ENCODE measurements around the gene ARMC10.
"Not testable (repeated sequence)": the region's sequence is repeated elsewhere in the genome, so short reads cannot be mapped to it uniquely, and the experiment has no call there.

ARMC10 gene

DNA sequence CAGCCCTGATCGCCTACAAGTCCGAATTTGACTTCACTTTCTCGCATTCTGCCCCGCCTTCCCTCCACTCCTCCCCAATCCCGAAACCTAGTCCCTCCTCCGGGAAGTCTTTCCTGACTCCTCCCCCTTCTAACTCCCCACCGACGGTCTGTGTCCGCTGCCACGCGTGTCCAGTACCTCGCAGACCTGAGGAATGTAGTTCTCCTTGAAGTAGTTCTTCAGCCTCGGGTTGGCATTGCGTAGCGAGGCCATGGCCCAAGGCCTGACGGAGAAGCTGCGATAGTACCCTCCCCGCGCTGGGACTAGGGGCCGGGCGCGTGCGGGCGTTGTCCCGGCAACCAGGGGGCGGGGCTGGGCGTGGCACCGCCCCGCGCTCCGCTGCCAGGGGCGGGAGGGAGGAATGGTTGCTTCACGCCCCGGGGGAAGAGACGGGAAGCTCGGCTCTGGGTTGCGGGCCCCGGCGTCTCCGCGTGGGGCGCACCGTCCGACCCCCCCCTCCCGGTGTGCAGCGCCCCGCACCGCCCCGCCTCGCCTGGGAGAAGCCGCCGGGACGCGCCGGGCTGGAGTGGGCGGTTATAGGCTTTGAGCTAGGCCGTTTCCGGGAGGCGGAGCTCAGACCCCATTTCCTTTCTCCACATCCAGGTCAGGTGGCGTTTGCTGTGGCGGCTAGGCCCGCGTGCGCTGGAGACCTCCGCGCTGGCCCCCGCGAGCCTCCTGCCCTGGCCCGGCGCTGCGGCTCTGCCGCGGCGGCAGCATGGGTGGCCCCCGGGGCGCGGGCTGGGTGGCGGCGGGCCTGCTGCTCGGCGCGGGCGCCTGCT, at the start of gene ARMC10, which contains the start of gene FBXL13:
ARMC10 (plus strand) TSS at position 622 of the 818 bp plus-strand sequence; CDS start at position 755, 133 bp downstream.
FBXL13 (minus strand) TSS at position 278 of the 818 bp plus-strand sequence.
- peaks cover 16% of the 10 kb centered on the region in 2 donors for H3K4me1 ChIP-seq (ENCODE audit: control insufficient read depth in 1 of 2, insufficient read depth in 2 of 2, low read length in 2 of 2)
- no peaks in the 10 kb centered on the region for H3K9me3 ChIP-seq (ENCODE audit: control insufficient read depth in 1 of 2, low read length in 2 of 2)
- peak within 1 kb of the TSS; percentile 97 to 99 for H3K4me3 ChIP-seq (ENCODE audit: low read depth in 1 of 2, low read length in 2 of 2)
- H3K36me3 ChIP-seq (ENCODE audit: control insufficient read depth in 1 of 2, insufficient read depth in 2 of 2, low read length in 2 of 2): no peaks in the 10 kb centered on the region
- H3K9ac ChIP-seq (ENCODE audit: low read depth in 1 of 2, low read length in 2 of 2): peak within 1 kb of the TSS; percentile 81 to 92
- peak within 1 kb of the TSS; percentile 90 for H3K27ac ChIP-seq (ENCODE audit: low read depth, low read length)
- no peaks in the 10 kb centered on the region for H3K27me3 ChIP-seq (ENCODE audit: control insufficient read depth in 1 of 2, insufficient read depth in 2 of 2, low read length in 2 of 2)

DNA sequence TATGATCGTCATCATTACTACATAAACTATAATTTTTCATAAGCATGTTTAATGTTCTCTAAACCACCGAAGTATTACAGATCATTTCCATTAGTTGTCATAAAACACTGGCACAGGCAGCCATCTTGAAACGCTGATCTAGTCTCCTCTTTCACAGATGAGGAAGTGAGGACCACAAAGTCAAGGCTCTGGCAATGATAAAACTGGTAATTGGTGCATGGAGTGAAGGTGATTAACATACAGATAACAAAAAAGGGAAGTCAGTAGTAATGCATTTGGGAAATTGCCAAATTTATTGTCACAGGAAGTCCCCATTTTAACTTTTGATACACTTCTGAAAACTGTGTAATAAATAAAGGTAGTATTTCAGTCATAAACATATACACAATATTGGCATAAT, 49.6 kb upstream of the ARMC10 start:
- H3K27ac ChIP-seq (ENCODE audit: low read depth, low read length): no peak overlapping the region
- H3K9ac ChIP-seq (ENCODE audit: low read depth in 1 of 2, low read length in 2 of 2): no peak overlapping the region
- no peaks in the 10 kb centered on the region for H3K36me3 ChIP-seq (ENCODE audit: control insufficient read depth in 1 of 2, insufficient read depth in 2 of 2, low read length in 2 of 2)
- H3K4me1 ChIP-seq (ENCODE audit: control insufficient read depth in 1 of 2, insufficient read depth in 2 of 2, low read length in 2 of 2): no peaks in the 10 kb centered on the region
- no peaks in the 10 kb centered on the region for H3K9me3 ChIP-seq (ENCODE audit: control insufficient read depth in 1 of 2, low read length in 2 of 2)
- no peak overlapping the region for H3K4me3 ChIP-seq (ENCODE audit: low read depth in 1 of 2, low read length in 2 of 2)
- no peaks in the 10 kb centered on the region for H3K27me3 ChIP-seq (ENCODE audit: control insufficient read depth in 1 of 2, insufficient read depth in 2 of 2, low read length in 2 of 2)

DNA sequence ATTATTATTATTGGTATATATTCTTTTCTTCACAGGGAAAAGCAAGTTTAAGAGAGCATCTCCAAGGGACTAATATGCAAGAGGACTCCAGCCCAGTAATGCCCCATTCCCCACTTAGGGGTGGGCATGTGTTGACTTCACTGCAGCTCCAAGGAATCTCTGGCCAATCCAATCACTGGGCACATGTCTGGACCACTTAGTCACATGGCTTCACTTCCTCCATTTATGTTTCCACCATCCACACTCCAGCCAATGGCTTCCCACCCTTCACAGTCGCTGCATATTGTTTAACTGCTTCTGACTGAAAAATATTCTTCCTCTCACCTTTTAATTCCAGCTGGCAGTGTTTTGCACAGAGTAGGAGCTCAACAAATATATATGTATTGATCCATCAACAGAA, 43.9 kb upstream of the ARMC10 start:
- Histone ChIP-seq H3K27me3 (ENCODE audit: control insufficient read depth in 1 of 2, insufficient read depth in 2 of 2, low read length in 2 of 2) (no peaks in the 10 kb centered on the region), H3K27ac (ENCODE audit: low read depth, low read length) (no peak overlapping the region), H3K36me3 (ENCODE audit: control insufficient read depth in 1 of 2, insufficient read depth in 2 of 2, low read length in 2 of 2) (no peaks in the 10 kb centered on the region), H3K4me3 (ENCODE audit: low read depth in 1 of 2, low read length in 2 of 2) (no peak overlapping the region), H3K9ac (ENCODE audit: low read depth in 1 of 2, low read length in 2 of 2) (no peak overlapping the region), H3K4me1 (ENCODE audit: control insufficient read depth in 1 of 2, insufficient read depth in 2 of 2, low read length in 2 of 2) (no peaks in the 10 kb centered on the region), H3K9me3 (ENCODE audit: control insufficient read depth in 1 of 2, low read length in 2 of 2) (no peaks in the 10 kb centered on the region)

DNA sequence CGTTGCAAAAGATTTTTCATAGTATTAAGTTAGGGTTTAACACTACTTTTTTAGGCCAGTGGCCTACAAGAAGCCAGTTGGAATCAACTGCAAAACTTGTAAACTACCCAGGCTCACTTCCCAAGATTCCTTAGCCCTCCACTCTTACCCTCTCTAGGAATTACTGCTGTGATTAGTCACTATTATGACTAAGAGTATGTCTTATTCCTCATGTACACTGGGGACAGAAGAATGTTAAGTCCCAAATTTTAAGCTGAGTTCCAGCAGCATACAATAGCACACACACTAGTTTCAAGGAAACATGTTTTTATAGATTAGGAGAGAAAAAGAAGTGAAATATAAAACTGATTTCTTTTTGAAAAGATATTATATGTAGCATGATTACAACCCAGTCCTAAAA, 43.2 kb upstream of the ARMC10 start:
- H3K27ac ChIP-seq (ENCODE audit: low read depth, low read length): no peak overlapping the region
- H3K27me3 ChIP-seq (ENCODE audit: control insufficient read depth in 1 of 2, insufficient read depth in 2 of 2, low read length in 2 of 2): no peaks in the 10 kb centered on the region
- no peaks in the 10 kb centered on the region for H3K4me1 ChIP-seq (ENCODE audit: control insufficient read depth in 1 of 2, insufficient read depth in 2 of 2, low read length in 2 of 2)
- H3K9me3 ChIP-seq (ENCODE audit: control insufficient read depth in 1 of 2, low read length in 2 of 2): no peaks in the 10 kb centered on the region
- no peak overlapping the region for H3K4me3 ChIP-seq (ENCODE audit: low read depth in 1 of 2, low read length in 2 of 2)
- no peaks in the 10 kb centered on the region for H3K36me3 ChIP-seq (ENCODE audit: control insufficient read depth in 1 of 2, insufficient read depth in 2 of 2, low read length in 2 of 2)
- no peak overlapping the region for H3K9ac ChIP-seq (ENCODE audit: low read depth in 1 of 2, low read length in 2 of 2)

DNA sequence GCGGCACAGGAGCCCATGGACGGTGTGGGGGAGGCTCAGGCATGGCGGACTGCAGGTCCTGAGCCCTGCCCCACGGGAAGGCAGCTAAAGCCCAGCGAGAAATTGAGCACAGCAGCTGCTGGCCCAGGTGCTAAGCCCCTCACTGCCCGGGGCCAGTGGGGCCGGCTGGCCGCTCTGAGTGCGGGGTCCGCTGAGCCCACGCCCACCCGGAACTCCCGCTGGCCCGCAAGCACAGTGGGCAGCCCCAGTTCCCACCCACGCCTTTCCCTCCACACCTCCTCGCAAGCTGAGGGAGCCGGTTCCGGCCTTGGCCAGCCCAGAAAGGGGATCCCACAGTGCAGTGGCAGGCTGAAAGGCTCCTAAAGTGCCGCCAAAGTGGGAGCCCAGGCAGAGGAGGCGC, 40.6 kb upstream of the ARMC10 start:
- not testable (repeated sequence) for H3K9ac ChIP-seq (ENCODE audit: low read depth in 1 of 2, low read length in 2 of 2); H3K27me3 ChIP-seq (ENCODE audit: control insufficient read depth in 1 of 2, insufficient read depth in 2 of 2, low read length in 2 of 2); H3K4me3 ChIP-seq (ENCODE audit: low read depth in 1 of 2, low read length in 2 of 2); H3K27ac ChIP-seq (ENCODE audit: low read depth, low read length); H3K9me3 ChIP-seq (ENCODE audit: control insufficient read depth in 1 of 2, low read length in 2 of 2); H3K4me1 ChIP-seq (ENCODE audit: control insufficient read depth in 1 of 2, insufficient read depth in 2 of 2, low read length in 2 of 2); H3K36me3 ChIP-seq (ENCODE audit: control insufficient read depth in 1 of 2, insufficient read depth in 2 of 2, low read length in 2 of 2)

DNA sequence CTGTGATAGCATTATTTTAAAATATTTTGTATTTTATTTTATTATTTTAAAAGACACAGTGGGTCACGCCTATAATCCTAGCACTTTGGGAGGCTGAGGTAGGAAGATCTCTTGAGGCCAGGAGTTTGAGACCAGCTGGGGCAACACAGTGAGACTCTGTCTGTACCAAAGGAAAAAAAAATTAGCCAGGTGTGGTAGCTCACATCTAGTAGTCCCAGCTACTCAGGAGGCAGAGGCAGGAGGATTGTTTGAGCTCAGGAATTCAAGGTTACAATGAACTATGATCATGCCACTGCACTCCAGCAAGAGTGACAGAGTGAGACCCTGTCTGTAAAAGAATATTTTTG, 37.5 kb upstream of the ARMC10 start:
- Histone ChIP-seq H3K27ac (ENCODE audit: low read depth, low read length) (no peak overlapping the region), H3K9ac (ENCODE audit: low read depth in 1 of 2, low read length in 2 of 2) (no peak overlapping the region), H3K27me3 (ENCODE audit: control insufficient read depth in 1 of 2, insufficient read depth in 2 of 2, low read length in 2 of 2) (no peaks in the 10 kb centered on the region), H3K4me1 (ENCODE audit: control insufficient read depth in 1 of 2, insufficient read depth in 2 of 2, low read length in 2 of 2) (no peaks in the 10 kb centered on the region), H3K4me3 (ENCODE audit: low read depth in 1 of 2, low read length in 2 of 2) (no peak overlapping the region), H3K36me3 (ENCODE audit: control insufficient read depth in 1 of 2, insufficient read depth in 2 of 2, low read length in 2 of 2) (no peaks in the 10 kb centered on the region), H3K9me3 (ENCODE audit: control insufficient read depth in 1 of 2, low read length in 2 of 2) (no peaks in the 10 kb centered on the region)

DNA sequence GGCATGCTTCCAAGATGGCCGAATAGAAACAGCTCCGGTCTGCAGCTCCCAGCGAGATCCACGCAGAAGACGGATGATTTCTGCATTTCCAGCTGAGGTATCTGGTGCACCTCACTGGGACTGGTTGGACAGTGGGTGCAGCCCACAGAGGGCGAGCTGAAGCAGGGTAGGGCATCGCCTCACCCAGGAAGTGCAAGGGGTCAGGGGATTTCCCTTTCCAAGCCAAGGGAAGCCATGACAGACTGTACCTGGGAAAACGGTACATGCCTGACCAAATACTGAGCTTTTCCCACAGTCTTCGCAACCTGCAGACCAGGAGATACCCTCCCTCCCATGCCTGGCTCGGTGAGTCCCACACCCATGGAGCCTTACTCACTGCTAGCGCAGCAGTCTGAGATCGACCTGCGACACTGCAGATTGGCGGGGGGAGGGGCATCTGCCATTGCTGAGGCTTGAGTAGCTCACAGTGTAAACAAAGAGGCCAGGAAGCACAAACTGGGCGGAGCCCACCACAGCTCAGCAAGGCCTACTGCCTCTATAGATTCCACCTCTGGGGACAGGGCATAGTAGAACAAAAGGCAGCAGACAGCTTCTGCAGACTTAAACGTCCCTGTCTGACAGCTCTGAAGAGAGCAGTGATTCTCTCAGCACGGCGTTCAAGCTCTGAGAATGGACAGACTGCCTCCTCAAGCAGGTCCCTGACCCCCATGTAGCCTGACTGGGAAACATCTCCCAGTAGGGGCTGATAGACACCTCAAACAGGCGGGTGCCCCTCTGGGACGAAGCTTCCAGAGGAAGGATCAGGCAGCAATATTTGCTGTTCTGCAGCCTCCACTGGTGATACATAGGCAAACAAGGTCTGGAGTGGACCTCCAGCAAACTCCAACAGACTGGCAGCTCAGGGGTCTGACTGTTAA, 36.9 kb upstream of the ARMC10 start:
- not testable (repeated sequence) for H3K4me1 ChIP-seq (ENCODE audit: control insufficient read depth in 1 of 2, insufficient read depth in 2 of 2, low read length in 2 of 2); H3K4me3 ChIP-seq (ENCODE audit: low read depth in 1 of 2, low read length in 2 of 2); H3K9me3 ChIP-seq (ENCODE audit: control insufficient read depth in 1 of 2, low read length in 2 of 2); H3K36me3 ChIP-seq (ENCODE audit: control insufficient read depth in 1 of 2, insufficient read depth in 2 of 2, low read length in 2 of 2); H3K27me3 ChIP-seq (ENCODE audit: control insufficient read depth in 1 of 2, insufficient read depth in 2 of 2, low read length in 2 of 2); H3K27ac ChIP-seq (ENCODE audit: low read depth, low read length); H3K9ac ChIP-seq (ENCODE audit: low read depth in 1 of 2, low read length in 2 of 2)

DNA sequence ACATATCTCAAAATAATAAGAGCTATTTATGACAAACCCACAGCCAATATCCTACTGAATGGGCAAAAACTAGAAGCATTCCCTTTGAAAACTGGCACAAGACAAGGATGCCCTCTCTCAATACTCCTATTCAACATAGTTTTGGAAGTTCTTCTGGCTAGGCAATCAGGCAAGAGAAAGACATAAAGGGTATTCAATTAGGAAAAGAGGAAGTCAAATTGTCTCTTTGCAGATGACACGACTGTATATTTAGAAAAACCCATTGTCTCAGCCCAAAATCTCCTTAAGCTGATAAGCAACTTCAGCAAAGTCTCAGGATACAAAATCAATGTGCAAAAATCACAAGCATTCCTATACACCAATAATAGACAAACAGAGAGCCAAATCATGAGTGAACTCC, 33.1 kb upstream of the ARMC10 start:
- not testable (repeated sequence) for H3K9ac ChIP-seq (ENCODE audit: low read depth in 1 of 2, low read length in 2 of 2); H3K4me3 ChIP-seq (ENCODE audit: low read depth in 1 of 2, low read length in 2 of 2); H3K9me3 ChIP-seq (ENCODE audit: control insufficient read depth in 1 of 2, low read length in 2 of 2); H3K4me1 ChIP-seq (ENCODE audit: control insufficient read depth in 1 of 2, insufficient read depth in 2 of 2, low read length in 2 of 2); H3K27me3 ChIP-seq (ENCODE audit: control insufficient read depth in 1 of 2, insufficient read depth in 2 of 2, low read length in 2 of 2); H3K27ac ChIP-seq (ENCODE audit: low read depth, low read length); H3K36me3 ChIP-seq (ENCODE audit: control insufficient read depth in 1 of 2, insufficient read depth in 2 of 2, low read length in 2 of 2)

DNA sequence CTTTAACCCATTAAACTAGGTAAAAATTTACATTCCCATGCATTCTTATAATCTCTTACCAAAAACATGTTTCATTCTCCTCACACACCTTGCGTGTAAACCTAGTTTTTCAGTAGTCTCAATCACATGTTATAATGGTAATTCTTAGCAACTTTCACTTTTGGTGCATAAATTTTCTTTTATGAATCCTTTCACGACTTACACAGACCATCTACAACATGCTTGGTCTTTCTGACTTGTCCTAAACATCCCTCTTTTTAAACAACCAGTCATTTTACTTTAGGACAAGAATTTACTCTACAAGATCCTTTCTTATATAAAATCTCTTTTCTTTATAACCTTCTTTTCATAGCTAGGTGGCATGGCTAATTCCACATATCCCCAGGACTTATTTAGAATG, 26.1 kb upstream of the ARMC10 start:
- Histone ChIP-seq H3K27ac (ENCODE audit: low read depth, low read length) (no peak overlapping the region), H3K4me1 (ENCODE audit: control insufficient read depth in 1 of 2, insufficient read depth in 2 of 2, low read length in 2 of 2) (no peaks in the 10 kb centered on the region), H3K4me3 (ENCODE audit: low read depth in 1 of 2, low read length in 2 of 2) (no peak overlapping the region)

DNA sequence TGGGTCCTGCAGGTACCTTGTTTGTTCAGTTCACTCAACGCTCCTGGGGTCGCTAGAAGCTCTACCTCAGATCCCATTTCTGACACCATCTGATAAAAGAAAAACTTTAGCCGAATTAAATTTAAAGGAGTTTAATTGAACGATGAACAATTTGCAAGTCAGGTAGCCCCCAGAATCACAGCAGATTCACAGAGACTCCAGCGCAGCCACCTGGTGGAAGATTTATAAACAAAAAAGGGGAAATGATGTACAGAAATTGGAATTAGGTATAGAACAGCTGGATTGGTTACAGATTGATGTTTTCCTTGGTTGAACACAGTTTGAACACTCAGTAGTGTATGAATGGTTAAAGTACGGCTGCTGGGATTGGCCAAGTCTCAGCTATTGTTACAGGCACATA, 23.4 kb upstream of the ARMC10 start:
- Histone ChIP-seq H3K9me3 (ENCODE audit: control insufficient read depth in 1 of 2, low read length in 2 of 2) (peaks cover 0 to 5% of the 10 kb centered on the region in 2 donors), H3K36me3 (ENCODE audit: control insufficient read depth in 1 of 2, insufficient read depth in 2 of 2, low read length in 2 of 2) (no peaks in the 10 kb centered on the region), H3K4me3 (ENCODE audit: low read depth in 1 of 2, low read length in 2 of 2) (no peak overlapping the region), H3K27me3 (ENCODE audit: control insufficient read depth in 1 of 2, insufficient read depth in 2 of 2, low read length in 2 of 2) (no peaks in the 10 kb centered on the region), H3K9ac (ENCODE audit: low read depth in 1 of 2, low read length in 2 of 2) (no peak overlapping the region), H3K4me1 (ENCODE audit: control insufficient read depth in 1 of 2, insufficient read depth in 2 of 2, low read length in 2 of 2) (no peaks in the 10 kb centered on the region), H3K27ac (ENCODE audit: low read depth, low read length) (no peak overlapping the region)

More for the DNA sequence above, 26.1 kb upstream of the ARMC10 start:
- Histone ChIP-seq H3K36me3 (ENCODE audit: control insufficient read depth in 1 of 2, insufficient read depth in 2 of 2, low read length in 2 of 2) (no peaks in the 10 kb centered on the region), H3K27me3 (ENCODE audit: control insufficient read depth in 1 of 2, insufficient read depth in 2 of 2, low read length in 2 of 2) (no peaks in the 10 kb centered on the region), H3K9ac (ENCODE audit: low read depth in 1 of 2, low read length in 2 of 2) (no peak overlapping the region), H3K9me3 (ENCODE audit: control insufficient read depth in 1 of 2, low read length in 2 of 2) (peaks cover 0 to 5% of the 10 kb centered on the region in 2 donors)

Measured in duodenal mucosa (tissue), 2 donors.